ENCODE measurements around the gene PPP6R1.
"Not testable (repeated sequence)": the region's sequence is repeated elsewhere in the genome, so short reads cannot be mapped to it uniquely, and the experiment has no call there.

The PPP6R1 gene

DNA sequence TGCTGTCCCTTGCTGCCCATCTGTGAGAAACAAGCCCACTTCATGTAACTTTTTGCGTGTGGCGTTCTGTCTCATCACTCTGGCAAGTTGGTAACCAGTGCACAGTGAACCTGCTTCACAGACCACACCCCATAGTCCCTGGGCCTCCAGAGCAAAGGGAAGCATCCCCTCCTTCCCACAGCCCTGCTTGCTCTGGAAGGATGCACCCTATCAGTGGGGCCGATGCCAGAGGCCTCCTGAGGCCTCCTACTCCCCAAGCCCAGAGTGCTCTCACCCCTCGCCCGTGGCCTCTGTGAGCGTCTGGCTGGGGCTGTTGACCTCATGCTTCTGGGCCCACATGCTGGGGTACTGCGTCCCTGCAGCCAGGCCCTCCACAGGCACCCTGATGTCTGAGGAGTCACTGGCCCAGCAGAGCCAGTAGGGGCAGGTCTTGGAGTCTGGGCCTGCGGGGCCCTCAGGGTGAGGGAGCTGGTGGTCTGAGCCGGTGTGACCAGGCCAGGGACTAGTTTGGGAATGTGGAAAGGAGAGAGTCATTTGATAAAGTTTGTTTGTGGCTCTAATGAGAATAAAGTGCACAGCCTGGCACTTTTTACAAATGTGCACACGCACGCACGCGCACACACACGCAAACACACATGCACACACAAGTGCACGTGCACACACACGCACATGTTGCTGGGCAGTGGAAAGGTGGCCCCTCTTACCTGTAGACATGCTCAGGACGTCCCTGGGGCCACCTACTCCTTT, 35.4 kb downstream of the PPP6R1 start:
- no peak for DNase-seq (ENCODE audit: low read depth)

- no peak for DNase-seq (ENCODE audit: low read depth)
Measured at GRCh38 chr19:55220525-55220924, 38.3 kb downstream of the PPP6R1 start.

- DNase-seq (ENCODE audit: low read depth), result peak; percentile 96
Measured at GRCh38 chr19:55216461-55217198, 42.2 kb downstream of the PPP6R1 start.

GRCh38 chr19:55213547-55213946, 45.3 kb downstream of the PPP6R1 start:
- DNase-seq (ENCODE audit: low read depth), result no peak

- DNase-seq (ENCODE audit: low read depth), result no peak
Measured at GRCh38 chr19:55212447-55212846, 46.4 kb downstream of the PPP6R1 start.

GRCh38 chr19:55209693-55210472, 48.9 kb downstream of the PPP6R1 start:
- DNase-seq (ENCODE audit: low read depth), result peak; percentile 61

- no peak for DNase-seq (ENCODE audit: low read depth)
Measured at GRCh38 chr19:55208880-55209692, 49.7 kb downstream of the PPP6R1 start, which contains the start of gene PTPRH. Gene PTPRH (minus strand): TSS chr19:55209501. CDS start chr19:55209433, 68 bp downstream.

DNA sequence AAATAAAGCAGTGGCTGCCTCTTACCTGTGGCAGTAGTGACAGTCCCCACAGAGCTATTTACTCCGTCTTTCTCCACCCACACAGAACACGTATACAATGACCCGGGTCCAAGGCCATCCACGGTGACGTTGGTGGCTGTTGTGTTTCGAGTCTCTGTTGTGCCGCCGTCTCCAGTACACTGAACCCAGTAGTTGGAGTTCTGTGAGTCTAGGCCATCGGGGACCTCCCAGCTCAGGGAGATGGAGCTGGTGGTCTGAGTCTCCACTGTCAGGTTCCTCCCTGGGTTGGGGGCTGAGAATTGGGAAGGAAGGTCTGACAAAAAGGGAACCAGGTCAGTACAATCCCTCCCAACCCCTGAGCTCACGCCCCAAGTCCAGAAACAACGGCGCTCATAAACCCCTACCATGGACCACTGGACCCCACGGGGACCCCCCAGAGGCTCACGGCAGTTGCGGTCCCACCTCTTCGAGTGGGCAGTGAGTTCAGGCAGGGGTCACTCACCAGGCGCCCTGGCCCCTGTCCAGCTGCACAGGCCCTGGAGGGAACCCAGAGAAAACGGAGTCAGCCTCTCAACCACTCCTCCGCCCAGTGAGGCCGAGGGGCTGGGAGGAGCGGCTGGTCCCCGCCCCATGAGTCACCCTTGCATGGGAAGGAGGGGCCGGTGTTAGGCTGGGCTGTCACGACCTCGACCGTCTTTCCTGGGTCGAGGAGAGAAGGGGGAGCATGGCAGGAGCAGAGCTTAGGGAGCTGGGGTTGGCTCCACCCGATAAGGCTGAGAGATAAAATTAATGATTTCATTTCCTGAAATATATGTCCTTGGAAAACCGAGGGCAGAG, 51.9 kb downstream of the PPP6R1 start:
- DNase-seq (ENCODE audit: low read depth), result peak; percentile 74

GRCh38 chr19:55202199-55202598, 56.6 kb downstream of the PPP6R1 start:
- not testable (repeated sequence) for DNase-seq (ENCODE audit: low read depth)

- DNase-seq (ENCODE audit: low read depth), result no peak
Measured at GRCh38 chr19:55199620-55200204, 59.1 kb downstream of the PPP6R1 start.

DNA sequence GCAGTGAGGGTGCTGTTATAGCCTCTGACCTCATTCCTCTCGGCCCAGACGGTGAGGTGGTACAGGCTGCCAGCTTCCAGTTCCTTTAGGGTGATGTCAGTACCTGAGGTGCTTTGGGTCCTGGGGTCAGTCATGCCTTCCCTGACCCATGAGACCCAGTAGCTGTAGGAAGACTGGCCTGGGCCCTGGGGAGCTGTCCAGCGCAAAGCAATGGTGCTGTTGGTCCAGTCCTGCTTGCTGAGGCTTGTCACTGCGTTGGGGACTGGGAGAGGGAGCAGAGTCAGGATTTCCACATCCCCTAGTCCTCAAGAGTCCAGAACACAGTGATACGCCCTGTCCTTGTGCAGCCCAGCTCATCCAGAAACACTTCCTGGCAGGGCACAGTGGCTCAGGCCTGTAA, 60.2 kb downstream of the PPP6R1 start:
- no peak for DNase-seq (ENCODE audit: low read depth)

DNA sequence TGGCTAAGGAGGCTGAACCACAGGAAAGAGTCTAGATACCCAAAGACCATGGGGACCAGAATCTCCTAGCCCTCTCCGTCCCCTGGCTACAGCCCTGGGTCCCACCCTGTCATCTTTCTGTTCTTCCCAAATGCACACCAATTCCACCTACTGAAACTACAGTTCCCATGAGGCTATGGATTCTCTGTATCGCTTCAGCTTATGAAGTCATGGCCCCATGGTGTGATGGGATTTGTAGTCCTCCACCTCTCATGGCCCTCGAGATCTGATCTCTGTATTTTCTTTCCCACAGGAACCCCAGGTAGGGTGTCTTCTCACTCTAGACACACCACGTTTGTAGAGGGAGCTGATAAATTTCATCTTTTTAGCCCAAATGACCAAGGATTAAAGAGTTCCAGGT, 61.3 kb downstream of the PPP6R1 start:
- no peak for DNase-seq (ENCODE audit: low read depth)

GRCh38 chr19:55196803-55197202, 62.0 kb downstream of the PPP6R1 start:
- DNase-seq (ENCODE audit: low read depth), result no peak

- DNase-seq (ENCODE audit: low read depth), result no peak
Measured at GRCh38 chr19:55193481-55193880, 65.3 kb downstream of the PPP6R1 start.

DNA sequence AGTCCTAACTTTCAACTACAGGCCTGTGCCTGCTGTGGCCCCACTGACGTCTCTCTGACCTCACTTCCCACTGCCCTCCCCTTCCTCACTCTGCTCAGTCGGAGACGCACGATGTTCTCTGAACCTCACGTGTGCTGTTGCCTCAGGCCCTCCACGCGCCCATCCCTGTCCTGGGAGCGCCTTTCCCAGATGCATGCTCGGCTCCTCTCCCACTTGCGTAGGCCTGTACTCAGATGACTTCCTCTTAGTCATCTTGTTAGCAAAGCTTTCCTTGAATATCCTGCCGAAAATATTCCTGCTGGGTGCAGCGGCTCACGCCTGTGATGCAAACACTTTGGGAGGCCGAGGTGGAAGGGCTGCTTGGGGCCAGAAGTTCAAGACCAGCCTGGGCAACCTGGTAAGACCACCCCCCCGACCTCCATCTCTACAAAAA, 69.4 kb downstream of the PPP6R1 start:
- peak; percentile 85 for DNase-seq (ENCODE audit: low read depth)

DNA sequence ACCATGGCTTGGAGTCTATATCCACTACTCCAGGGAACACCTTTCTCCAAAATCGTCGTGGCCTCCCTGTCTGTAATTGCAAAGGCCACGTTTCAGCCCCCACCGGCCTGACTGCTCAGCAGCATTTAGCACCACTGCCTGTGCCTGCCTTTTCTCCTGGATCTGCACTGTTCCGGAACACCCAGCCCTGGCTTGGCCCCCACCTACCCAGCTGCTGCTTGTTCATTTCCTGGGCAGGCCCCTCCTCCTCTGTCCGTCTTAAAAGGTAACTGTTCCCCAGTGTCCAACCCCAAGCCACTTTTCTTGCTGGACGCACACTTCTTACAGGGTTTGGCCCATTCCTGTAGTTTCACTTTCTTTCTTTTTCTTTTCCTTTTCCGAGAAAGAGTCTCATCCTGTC, 70.2 kb downstream of the PPP6R1 start:
- DNase-seq (ENCODE audit: low read depth), result no peak

DNA sequence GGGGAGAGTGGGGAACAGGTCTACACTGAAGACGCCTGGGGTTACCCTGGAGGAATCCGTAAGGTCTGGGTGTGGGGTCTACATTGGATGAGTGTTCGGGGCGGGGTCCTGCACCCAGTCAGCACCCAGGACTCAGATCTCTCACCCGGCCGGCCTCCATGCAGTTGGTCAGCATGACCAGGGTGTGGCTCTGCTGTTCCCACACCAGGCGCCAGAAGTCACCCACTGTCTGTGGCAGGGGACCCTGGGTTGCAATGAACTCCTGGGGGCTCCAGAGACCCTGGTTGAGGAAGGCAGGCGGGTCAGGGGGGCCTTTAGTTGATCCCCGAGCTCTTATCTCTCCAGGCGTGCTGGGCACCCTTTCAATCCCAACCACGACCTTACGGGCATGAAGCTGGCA, 72.7 kb downstream of the PPP6R1 start:
- no peak for DNase-seq (ENCODE audit: low read depth)

DNA sequence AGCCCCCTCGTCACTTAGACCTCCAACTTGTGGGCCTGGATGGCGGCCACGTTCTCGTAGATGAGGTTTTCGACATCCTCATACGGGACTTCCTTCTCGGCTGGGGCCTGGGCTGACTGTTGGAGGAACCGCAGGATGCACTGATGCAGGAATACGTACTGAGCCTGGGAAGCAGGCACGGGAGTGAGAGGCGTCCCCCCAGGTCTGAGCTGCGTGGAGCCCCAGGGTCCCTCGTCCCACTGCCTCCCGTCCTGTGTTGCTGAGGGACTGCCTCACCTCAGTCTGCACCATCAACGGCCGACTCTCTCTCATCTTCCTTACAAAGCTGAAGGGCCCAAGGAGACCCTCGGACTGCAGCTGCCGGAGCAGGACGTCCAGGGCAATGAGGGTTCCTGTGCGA, 77.1 kb downstream of the PPP6R1 start:
- DNase-seq (ENCODE audit: low read depth), result no peak

Data from fibroblast of the conjunctiva (primary cell).